Adrenal gland (tissue), 12 donors: ENCODE results near the gene COL3A1. TPM values are rescaled to one million over a fixed set of nuclear protein-coding genes. Genes with fewer than 3 reads are reported as not detected.

Source experiments
- DNase-seq, 7 donors: peaks; one replicate each; pipeline ENCODE4 v3.0.0-alpha.2; 2019 to 2020
- H3K27ac ChIP-seq, 5 donors: fragments of 200-600 bp; sonication (generic) in 4 of 5; 1 replicate in 3 of 5; 2 replicates in 2 of 5; pipeline versions ENCODE4 v1.5.1 to v1.8.0; 2016 to 2020; ENCODE audit warnings: mild to moderate bottlenecking in 1 of 5
- H3K27me3 ChIP-seq: fragments of 200-600 bp; 2 replicates; pipeline ENCODE4 v1.8.0; 2021
- H3K36me3 ChIP-seq, 2 donors: fragments of 200-600 bp; replicated peaks in 1 of 2; 1 replicate in 1 of 2; 2 replicates in 1 of 2; pipeline versions ENCODE4 v1.5.1 to v1.8.0; 2018 to 2022
- H3K4me1 ChIP-seq, 2 donors: fragments of 200-600 bp; replicated peaks in 1 of 2; 1 replicate in 1 of 2; 2 replicates in 1 of 2; pipeline versions ENCODE4 v1.5.1 to v1.8.0; 2018 to 2021
- H3K4me3 ChIP-seq, 4 donors: fragments of 200-600 bp; sonication (generic) in 3 of 4; one replicate each; pipeline ENCODE4 v1.5.1; 2016 to 2018
- H3K9me3 ChIP-seq, 3 donors: fragments of 200-600 bp; sonication (generic) in 1 of 3; replicated peaks in 1 of 3; 1 replicate in 2 of 3; 2 replicates in 1 of 3; pipeline versions ENCODE4 v1.5.1 to v1.8.0; 2016 to 2021
- POLR2A ChIP-seq, 2 donors: fragments of 450-650 bp; IDR thresholded peaks; one replicate each; pipeline ENCODE4 v1.6.1; 2017; ENCODE audit warnings: antibody characterized with exemption in 2 of 2, mild to moderate bottlenecking in 2 of 2, moderate library complexity in 1 of 2
- WGBS, 4 donors: extraction: QIAGEN DNeasy Blood & Tissue Kit in 2 of 4; methylation state at CpG; one replicate each; pipeline versions ENCODE4 v1.1.5 to v1.1.7; 2013 to 2017; 5-methylcytosine and 5-hydroxymethylcytosine counted together
- intact Hi-C, 2 donors: fragments of 100-400 bp; cut with DNase I; formaldehyde crosslinking; loops; one replicate each; pipeline versions ENCODE4 v1.14.1 to v1.15.0; 2022 to 2023
- polyA plus RNA-seq, 3 donors: library from polyadenylated mRNA; stranded (reverse); fragments of 200-250 nt in 2 of 3; fragments of 350-450 nt in 1 of 3; fragmentation: Illumina TruSeq in 1 of 3; extraction: RNeasy Lipid Tissue Mini Kit (QIAGEN cat#74804) in 1 of 3; gene quantifications; one replicate each; pipeline ENCODE4 v1.2.3, GENCODE V29; 2013 to 2014
- total RNA-seq, 9 donors: library from RNA; depleted of rRNA in 4 of 9; stranded (reverse); fragments of >200 nt in 4 of 9; fragments of 120-200 nt in 1 of 9; fragmentation: NEBNext Ultra II Directional in 1 of 9; extraction: Animal tissue kit (Norgen Biotek cat#: 25700) in 1 of 9; gene quantifications; one replicate each; pipeline versions ENCODE4 v1.1.0 to v1.2.4, GENCODE V29; 2013 to 2023
- TF ChIP-seq, protein P1 (sequence below), 6 experiments: fragments of 450-650 bp in 4 of 6; fragments of 200-600 bp in 2 of 6; sonication (generic) in 1 of 6; IDR thresholded peaks; 1 replicate in 5 of 6; 2 replicates in 1 of 6; pipeline versions ENCODE4 v1.5.1 to v1.8.0; 2016 to 2021; ENCODE audit warnings: antibody characterized with exemption in 6 of 6, mild to moderate bottlenecking in 2 of 6, moderate library complexity in 1 of 6
- donor health status: healthy with polysubstance abuse.
- donor health status: Bipolar disorder and iron deficiency.
- donor health status: DM: yes; HTN: yes; CAD: no.
- donor health status: DM: no; HTN: no; CAD: no.
- donor health status: DM: no; HTN: no; CAD: no.
- donor health status: DM: yes; HTN: yes; CAD: no.

The COL3A1 gene
- total and polyA plus RNA-seq, 12 donors: 48.4 to 465 (median 173) TPM

GRCh38 chr2:188983427-188984064 lies 9.4 kb downstream of the COL3A1 start:
- Histone ChIP-seq H3K36me3 (no peaks in the 10 kb centered on the region), H3K27ac (peak overlapping the region in 1 of 5 donors; percentile 12), H3K4me3 (no peak overlapping the region), H3K9me3 (no peaks in the 10 kb centered on the region), H3K4me1 (peaks cover 0 to 2% of the 10 kb centered on the region in 2 donors), H3K27me3 (no peaks in the 10 kb centered on the region)
- no peak for DNase-seq
- no peak for TF ChIP-seq POLR2A (IDR thresholded peaks at IDR 0.05)
- TF ChIP-seq, protein P1, sequence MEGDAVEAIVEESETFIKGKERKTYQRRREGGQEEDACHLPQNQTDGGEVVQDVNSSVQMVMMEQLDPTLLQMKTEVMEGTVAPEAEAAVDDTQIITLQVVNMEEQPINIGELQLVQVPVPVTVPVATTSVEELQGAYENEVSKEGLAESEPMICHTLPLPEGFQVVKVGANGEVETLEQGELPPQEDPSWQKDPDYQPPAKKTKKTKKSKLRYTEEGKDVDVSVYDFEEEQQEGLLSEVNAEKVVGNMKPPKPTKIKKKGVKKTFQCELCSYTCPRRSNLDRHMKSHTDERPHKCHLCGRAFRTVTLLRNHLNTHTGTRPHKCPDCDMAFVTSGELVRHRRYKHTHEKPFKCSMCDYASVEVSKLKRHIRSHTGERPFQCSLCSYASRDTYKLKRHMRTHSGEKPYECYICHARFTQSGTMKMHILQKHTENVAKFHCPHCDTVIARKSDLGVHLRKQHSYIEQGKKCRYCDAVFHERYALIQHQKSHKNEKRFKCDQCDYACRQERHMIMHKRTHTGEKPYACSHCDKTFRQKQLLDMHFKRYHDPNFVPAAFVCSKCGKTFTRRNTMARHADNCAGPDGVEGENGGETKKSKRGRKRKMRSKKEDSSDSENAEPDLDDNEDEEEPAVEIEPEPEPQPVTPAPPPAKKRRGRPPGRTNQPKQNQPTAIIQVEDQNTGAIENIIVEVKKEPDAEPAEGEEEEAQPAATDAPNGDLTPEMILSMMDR (IDR thresholded peaks at IDR 0.05): peak in 2 of 6 experiments; percentile 11 to 39
- intact Hi-C loops: no loop called here
- 59 to 74% (median 68%) methylated on average over 4 of the region's 4 CpGs for WGBS, 4 donors

DNA sequence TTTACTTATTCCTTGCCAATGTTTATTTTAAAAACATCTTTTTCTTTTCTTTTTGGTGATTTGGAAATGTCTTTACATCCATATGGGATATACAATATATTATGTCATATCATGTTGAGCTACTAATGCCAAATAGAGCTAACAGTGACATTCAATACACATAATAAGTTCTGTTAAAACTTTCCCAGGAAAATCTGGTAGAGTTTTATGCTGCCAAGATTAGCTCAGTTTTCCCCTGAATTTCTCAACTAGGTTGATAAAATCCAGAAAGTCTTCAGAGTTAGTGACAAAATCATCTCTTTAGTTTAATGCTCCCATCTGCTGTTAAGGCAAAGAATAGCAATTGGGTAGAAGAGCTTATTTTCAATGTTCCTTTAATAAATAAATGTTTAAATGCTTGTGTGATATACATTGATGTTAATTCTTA lies 9.9 kb downstream of the COL3A1 start:
- Histone ChIP-seq H3K27me3 (no peaks in the 10 kb centered on the region), H3K27ac (peak overlapping the region in 2 of 5 donors; percentile 12 to 49), H3K4me1 (peaks cover 0 to 2% of the 10 kb centered on the region in 2 donors), H3K36me3 (no peaks in the 10 kb centered on the region), H3K9me3 (no peaks in the 10 kb centered on the region), H3K4me3 (no peak overlapping the region)
- intact Hi-C loops: no loop called here
- DNase-seq: no peak
- no peak for TF ChIP-seq POLR2A (IDR thresholded peaks at IDR 0.05)
- TF ChIP-seq, protein P1 (IDR thresholded peaks at IDR 0.05): peak in 2 of 6 experiments; percentile 12 to 25

DNA sequence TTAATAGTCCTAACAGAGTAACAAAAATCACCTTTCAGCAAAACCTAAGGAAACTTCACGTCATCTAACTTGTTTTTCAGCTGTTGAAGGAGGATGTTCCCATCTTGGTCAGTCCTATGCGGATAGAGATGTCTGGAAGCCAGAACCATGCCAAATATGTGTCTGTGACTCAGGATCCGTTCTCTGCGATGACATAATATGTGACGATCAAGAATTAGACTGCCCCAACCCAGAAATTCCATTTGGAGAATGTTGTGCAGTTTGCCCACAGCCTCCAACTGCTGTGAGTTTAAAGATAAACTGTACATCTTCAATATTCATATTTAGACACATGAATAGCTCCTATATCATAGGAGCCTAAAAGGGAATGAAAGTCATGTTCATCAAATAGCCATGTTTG lies 10.5 kb downstream of the COL3A1 start:
- Histone ChIP-seq H3K36me3 (no peaks in the 10 kb centered on the region), H3K4me3 (no peak overlapping the region), H3K4me1 (peaks cover 0 to 2% of the 10 kb centered on the region in 2 donors), H3K27me3 (no peaks in the 10 kb centered on the region), H3K27ac (peak overlapping the region in 3 of 5 donors; percentile 12 to 49 (median 12)), H3K9me3 (no peaks in the 10 kb centered on the region)
- DNase-seq: no peak
- intact Hi-C loops: no loop called here
- WGBS, 4 donors: 56 to 71% (median 69%) methylated on average over 5 of the region's 5 CpGs
- TF ChIP-seq, protein P1 (IDR thresholded peaks at IDR 0.05): no peak
- TF ChIP-seq POLR2A (IDR thresholded peaks at IDR 0.05): no peak

DNA sequence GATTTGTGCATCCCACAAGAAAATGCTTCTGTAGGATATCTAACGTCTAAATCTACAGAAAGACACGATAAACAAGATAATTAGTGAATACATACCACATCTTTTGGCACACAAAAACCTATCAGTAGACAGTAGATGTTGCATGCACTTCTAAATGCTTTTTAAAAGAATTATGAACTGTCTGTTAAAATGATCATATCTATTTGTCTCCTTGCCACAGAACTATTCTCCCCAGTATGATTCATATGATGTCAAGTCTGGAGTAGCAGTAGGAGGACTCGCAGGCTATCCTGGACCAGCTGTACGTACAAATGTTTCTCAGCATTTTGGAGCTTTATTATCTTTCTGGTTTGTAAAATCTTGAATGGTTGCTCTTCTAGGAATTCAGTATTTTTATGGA lies 12.7 kb downstream of the COL3A1 start:
- DNase-seq: no peak
- 60 to 75% (median 64%) methylated on average over 4 of the region's 4 CpGs for WGBS, 4 donors
- Histone ChIP-seq H3K4me1 (peaks cover 0 to 2% of the 10 kb centered on the region in 2 donors), H3K4me3 (no peak overlapping the region), H3K36me3 (no peaks in the 10 kb centered on the region), H3K27ac (no peak overlapping the region), H3K9me3 (no peaks in the 10 kb centered on the region), H3K27me3 (no peaks in the 10 kb centered on the region)
- TF ChIP-seq, protein P1 (IDR thresholded peaks at IDR 0.05): no peak
- no peak for TF ChIP-seq POLR2A (IDR thresholded peaks at IDR 0.05)
- intact Hi-C loops: no loop called here
